Hematopoietic multipotent progenitor cell treated with erythropoietin and hydrocortisone succinate and interleukin-3 and kit ligand, for 15 days (in vitro differentiated cells): Measurements from ENCODE around the gene ZFPM1.
"Not testable (repeated sequence)": the region's sequence is repeated elsewhere in the genome, so short reads cannot be mapped to it uniquely, and the experiment has no call there.

ENCODE experiments used
- DNase-seq: peaks from one replicate; pipeline ENCODE4 v3.0.0-alpha.2; 2015; ENCODE audit warnings: low spot score

Gene ZFPM1

GRCh38 chr16:88480829-88481228 is 27.7 kb downstream of the ZFPM1 start:
- no peak for DNase-seq

DNA sequence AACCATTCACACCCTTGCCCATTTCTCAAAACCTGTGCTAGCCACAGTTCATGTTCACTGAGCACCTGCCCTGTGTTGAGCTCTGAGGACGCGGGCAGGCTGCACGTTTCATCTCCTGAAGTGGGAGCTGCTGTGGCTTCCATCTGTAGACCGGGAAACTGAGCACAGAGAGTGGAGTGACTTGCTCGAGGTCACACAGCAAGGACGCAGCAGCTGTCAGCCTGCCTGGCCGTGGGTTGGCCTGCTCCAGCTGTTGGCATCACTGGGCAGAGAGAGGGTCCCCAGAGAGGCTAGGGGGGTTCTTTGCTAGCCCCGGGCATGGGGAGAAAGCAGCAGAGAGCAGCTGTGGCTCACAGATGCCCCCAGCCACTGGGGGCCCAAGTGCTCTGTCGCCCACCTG is 28.8 kb downstream of the ZFPM1 start:
- DNase-seq: no peak

GRCh38 chr16:88482630-88483391 is 29.7 kb downstream of the ZFPM1 start:
- no peak for DNase-seq

- no peak for DNase-seq
Measured at GRCh38 chr16:88483392-88483641, 30.2 kb downstream of the ZFPM1 start.

DNA sequence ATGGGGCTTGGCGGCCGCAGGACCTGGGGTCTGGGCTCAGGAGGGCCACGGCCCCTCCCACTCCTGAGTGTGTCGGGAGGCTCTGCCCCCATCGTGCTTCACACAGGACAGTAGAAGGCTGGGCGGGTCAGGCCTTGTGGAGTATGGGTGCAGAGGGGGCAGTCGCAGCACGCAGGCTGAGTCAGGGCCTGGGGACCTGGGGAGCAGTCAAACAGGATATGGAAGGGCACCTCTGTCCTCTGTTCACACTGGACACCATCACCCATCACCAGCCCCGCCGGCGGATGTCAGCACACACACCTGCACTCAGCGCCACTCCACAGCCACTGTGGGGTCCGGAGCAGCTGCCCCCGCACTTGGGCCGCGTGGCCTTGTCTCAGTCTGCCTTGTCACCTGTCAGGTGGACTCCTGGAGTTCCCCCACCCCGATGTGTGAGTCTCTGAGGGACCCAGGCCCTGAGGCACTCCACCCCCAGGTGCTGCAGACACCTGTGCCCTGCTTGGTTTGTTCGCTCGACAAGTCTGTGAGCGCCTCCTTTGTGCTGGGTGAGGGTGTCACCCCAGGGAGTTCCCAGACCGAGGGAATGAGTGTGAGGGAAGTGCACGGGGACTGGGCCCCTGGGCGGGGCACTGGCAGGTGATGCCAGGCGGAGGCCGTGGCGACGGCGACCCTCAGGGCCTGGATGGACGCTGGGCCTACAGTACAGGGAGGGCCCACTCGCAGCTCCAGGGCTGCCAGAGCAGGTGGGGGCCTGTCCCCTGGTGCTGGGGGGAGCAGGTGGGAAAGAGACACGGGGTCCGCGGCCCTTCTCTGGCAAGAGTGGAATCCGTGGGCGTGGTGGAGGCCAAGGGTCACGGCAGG is 31.7 kb downstream of the ZFPM1 start:
- no peak for DNase-seq

DNA sequence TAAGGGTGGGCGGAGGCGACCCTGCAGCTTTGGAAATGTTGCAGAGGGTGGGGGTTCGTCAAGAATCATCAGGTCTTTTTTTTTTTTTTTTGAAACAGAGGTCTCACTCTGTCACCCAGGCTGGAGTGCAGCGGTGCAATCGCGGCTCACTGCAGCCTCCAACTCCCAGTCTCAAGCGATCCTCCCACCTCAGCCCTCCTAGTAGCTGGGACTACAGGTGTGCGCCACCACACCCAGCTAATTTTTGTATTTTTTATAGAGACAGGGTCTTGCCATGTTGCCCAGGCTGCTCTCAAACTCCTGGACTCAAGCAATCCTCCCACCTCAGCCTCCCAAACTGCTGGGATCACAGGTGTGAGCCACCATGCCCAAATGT is 32.3 kb downstream of the ZFPM1 start:
- DNase-seq: not testable (repeated sequence)

- DNase-seq: no peak
Measured at GRCh38 chr16:88486398-88487123, 33.5 kb downstream of the ZFPM1 start.

GRCh38 chr16:88487124-88487432 is 34.0 kb downstream of the ZFPM1 start:
- no peak for DNase-seq

DNA sequence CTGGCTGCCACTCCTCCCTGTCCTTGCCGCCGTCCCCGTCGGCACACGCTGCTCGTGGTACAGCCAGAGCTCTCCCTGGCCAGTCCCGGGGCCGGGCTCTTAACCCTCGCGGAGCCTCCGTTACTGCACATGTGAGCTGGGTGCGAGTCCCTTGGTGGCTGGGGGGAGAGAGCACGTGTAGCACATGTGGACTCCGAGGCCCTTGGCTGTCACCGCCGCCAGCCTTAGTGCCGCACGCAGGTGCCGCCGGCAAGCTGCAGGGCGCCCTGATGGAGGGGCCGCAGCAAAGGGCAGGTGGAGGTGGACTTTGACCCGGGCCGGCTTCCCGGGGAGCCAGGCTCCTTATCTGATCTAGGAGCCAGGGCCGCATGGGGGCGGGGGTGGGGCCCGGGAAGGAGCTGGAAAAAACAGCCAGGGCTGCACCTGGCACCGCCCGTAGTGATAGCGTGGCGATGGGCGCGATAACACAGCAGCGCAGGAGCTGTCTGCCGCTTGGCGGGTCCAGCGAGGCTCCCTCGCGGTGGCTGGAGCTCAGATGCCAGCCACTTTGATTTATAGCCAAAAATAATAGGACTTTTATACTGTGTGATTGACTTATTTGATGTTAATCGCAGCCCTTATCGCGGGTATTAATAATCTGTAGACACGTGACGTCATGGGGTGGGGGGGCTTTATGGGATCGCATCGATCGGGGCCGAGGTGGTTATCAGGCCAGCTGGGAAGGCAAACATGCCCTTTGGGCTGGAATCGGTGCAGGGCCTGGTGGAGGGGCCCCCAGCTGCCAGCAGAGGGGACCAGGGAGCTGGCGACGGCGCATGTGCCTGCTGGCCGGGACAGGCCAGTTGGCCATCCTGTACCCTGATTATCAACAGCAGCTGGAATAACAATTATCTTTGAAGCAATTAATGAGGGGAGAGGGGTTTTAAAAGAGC is 35.1 kb downstream of the ZFPM1 start:
- no peak for DNase-seq

DNA sequence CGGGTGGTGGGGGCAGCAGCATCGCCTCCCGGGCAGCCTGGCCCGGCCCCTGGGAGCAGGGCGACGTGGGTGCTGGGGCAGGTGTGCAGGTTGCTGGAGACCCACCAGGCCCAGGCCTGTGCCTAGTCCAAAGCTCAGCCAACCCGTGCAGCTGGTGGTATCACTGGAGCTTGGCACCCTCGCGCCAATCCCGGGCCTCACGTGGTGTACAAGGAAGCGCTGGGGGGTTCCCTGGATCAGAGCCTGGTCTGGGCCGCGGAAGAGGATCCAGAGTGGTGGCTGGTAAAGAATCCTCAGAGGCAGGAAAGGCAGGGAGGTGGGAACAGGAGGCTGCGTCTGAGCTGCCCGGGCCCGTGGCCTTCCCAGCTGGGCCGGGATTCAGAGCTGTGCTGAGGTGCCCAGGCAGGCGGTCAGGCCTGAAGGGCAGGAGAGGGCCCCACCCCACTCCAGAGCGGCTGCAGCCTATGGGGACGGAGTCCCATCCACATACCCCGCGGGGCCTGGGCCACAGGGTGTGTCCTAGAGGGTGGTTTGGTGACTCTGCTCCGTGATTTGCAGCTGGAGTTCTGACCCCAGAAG is 36.2 kb downstream of the ZFPM1 start:
- DNase-seq: no peak

GRCh38 chr16:88491001-88491559 is 38.0 kb downstream of the ZFPM1 start:
- no peak for DNase-seq

DNA sequence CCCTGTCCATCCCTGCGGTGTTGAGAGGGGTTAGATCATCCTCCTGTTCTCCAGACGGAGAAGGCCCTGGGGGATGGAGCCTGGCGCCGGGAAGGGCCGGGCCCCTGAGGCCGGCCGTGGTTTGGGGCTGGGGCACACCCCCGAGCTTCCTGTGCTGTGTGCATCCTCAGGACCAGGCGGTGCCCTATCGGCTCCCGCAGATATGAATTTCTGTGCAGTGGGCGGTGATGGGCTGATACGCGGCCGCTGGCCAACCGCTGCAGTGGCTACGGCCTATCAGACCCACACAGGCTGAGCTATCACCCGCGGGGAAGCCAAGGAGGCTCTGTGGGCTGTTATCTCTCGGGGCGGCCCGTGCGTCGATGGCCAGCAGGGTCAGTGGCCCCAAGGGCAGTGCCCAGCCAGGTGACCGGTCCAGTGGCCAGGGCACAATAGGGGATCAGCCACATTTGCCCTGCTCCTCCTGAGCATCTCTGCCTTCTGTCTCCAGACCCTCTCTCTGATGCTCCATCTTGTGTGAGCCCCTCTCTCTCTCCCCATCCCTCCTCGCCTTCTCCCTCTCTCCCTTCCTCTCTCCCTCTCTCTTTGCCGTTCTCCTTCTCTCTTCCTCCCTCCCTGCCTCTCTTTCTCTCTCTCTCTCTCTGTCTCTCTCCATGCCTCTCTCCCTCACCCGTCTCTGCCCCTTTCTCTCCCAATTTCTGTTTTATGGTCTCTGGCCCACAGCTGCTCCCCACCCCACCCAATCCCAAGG is 38.7 kb downstream of the ZFPM1 start:
- peak; percentile 85 for DNase-seq

- no peak for DNase-seq
Measured at GRCh38 chr16:88493879-88494278, 40.8 kb downstream of the ZFPM1 start.

- no peak for DNase-seq
Measured at GRCh38 chr16:88494335-88495154, 41.5 kb downstream of the ZFPM1 start.

- no peak for DNase-seq
Measured at GRCh38 chr16:88495268-88495772, 42.2 kb downstream of the ZFPM1 start.

- peak; percentile 63 for DNase-seq
Measured at GRCh38 chr16:88497561-88498462, 44.7 kb downstream of the ZFPM1 start.

DNA sequence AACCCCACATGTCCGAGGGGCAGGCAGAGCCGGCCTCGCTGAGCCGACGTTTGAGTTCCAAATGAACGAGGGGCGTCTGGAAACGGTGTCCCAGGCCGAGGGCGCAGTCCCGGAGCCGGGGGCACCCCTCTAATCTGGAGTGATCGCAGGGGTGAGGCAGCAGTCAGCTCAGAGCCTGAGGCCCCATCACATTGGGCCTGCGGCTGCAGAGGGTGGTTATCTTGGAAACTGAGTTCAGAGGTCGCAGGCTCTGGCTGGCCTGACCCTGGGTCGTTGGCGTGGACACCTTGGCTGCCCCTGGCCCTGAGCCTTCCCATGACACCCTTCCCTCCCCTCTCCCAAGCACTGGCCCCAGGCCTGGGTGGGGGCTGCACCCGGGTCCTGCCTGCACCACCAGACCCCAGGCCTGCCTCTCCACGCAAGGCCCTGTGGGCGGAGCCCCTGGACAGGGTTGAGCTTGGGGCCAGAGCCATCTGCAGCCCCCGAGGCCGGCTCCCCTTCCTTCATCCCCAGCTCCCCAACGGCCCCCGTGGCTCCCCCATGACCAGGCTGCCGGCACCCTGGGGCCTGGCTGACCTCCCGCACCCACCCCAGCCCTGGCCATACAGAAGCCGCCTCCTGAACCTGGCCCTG is 45.6 kb downstream of the ZFPM1 start:
- no peak for DNase-seq

DNA sequence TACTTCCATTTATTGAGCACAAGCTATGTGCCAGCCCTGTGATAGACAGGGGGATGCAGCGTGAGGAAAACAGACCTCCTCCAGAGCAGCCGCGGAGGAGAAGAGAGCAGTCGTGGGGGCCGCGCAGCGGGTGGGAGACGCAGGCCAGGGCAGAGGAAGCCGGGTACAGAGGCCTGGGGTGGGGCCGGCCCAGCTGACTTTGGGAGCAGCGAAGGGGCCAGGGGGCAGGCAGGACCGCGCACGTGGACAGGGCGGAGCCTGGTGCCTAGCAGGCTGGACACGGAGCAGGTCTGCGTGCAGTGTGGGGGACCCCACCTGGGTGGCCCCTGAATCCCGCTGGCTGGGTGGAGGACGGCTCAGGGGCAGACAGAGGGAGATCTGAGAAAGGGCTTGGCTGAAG is 46.2 kb downstream of the ZFPM1 start:
- no peak for DNase-seq
